T-helper 2 cell treated with Interferon-gamma antibody and Interleukin-4, amounts not matched to agents 5 μg/mL and 100 μg/mL, for 36 hours (primary cell): Measurements from ENCODE around the gene DCLK3.

Experiments
- DNase-seq: peaks from one replicate; pipeline ENCODE4 v3.0.0; 2021; ENCODE audit warnings: low spot score
- H3K27ac Mint-ChIP-seq: one replicate; pipeline ENCODE4 v1.8.0; 2021; ENCODE audit warnings: mild to moderate bottlenecking, mixed read lengths
- H3K27me3 Mint-ChIP-seq: one replicate; pipeline ENCODE4 v1.8.0; 2021; ENCODE audit warnings: low read depth, mixed read lengths
- H3K36me3 Mint-ChIP-seq: one replicate; pipeline ENCODE4 v1.8.0; 2021; ENCODE audit warnings: low read depth, mixed read lengths
- H3K4me1 Mint-ChIP-seq: one replicate; pipeline ENCODE4 v1.8.0; 2021; ENCODE audit warnings: low read depth, mixed read lengths
- H3K4me3 Mint-ChIP-seq: one replicate; pipeline ENCODE4 v1.8.0; 2022; ENCODE audit warnings: mild to moderate bottlenecking, moderate library complexity, mixed read lengths
- H3K9me3 Mint-ChIP-seq: one replicate; pipeline ENCODE4 v1.8.0; 2021; ENCODE audit warnings: mixed read lengths

Gene DCLK3

DNA sequence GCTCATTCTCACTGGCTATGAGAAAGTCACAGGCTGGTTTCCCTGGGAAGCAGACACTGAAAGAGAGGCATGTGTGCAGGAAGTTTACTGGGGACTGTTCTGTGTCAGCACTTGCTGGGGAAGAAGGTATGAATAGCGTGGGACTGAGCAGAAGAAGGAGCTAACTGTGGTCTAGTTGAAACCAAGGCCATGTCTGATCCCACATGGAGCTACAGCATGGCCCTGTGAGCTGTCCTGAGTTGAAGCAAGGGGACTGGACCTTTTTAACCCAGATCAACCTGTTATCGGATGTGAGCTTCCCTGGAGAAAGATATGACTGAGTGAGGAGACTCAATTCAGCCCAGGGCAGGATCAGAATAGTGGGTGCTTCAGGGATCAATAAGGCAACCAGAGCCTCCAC lies 53.7 kb downstream of the DCLK3 start:
- Mint-ChIP-seq H3K36me3 (no peaks in the 10 kb centered on the region), H3K9me3 (no peaks in the 10 kb centered on the region), H3K4me3 (no peak overlapping the region), H3K27me3 (no peaks in the 10 kb centered on the region), H3K4me1 (no peaks in the 10 kb centered on the region), H3K27ac (no peak overlapping the region)
- DNase-seq: no peak

DNA sequence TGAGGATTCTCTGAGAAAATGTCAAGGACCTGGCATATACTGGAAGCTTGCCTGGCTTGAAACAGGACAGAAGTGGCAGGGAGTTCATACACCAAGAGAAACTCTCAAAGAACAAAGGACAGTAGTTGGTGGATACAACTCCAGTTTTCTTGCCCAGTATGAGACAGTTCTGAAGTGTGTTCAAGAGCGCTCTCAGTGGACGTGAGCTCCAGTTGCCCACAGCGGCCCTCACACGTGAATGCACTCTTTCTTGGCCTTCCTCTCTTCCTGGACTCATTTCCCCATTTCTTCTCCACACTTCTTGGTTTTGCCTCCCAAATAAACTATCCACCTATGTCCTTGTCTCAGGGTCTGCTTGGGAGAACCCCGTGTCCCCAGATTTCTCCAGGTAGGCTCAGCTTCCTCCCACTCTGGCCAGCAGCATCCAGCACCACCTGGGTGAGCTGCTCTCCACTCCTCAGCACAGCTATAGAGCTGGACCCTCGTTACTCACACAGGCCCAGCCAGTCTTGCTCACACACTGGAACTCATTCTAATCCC lies 54.5 kb downstream of the DCLK3 start:
- no peak overlapping the region for H3K4me3 Mint-ChIP-seq
- no peak for DNase-seq
- H3K9me3 Mint-ChIP-seq: no peaks in the 10 kb centered on the region
- no peaks in the 10 kb centered on the region for H3K36me3 Mint-ChIP-seq
- H3K4me1 Mint-ChIP-seq: no peaks in the 10 kb centered on the region
- H3K27me3 Mint-ChIP-seq: no peaks in the 10 kb centered on the region
- H3K27ac Mint-ChIP-seq: no peak overlapping the region

DNA sequence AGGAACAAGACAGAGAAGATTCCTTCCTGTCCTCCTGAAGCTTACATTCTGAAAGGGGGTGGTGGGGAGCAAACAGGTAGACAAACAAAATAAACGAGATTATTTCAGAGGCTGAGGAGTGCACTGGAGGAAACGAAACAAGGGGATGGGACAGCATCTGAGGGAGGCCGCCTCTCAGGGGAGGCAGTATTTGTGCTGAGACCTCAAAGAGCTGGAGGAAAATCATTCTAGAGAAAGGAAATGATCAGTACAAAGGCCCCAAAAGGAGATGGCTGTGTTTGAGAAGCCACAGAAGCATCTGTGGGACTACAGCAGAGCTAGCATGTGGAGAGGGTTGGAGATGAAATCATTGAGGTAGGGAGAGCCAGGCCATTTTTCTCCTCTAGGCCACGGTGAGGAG lies 55.1 kb downstream of the DCLK3 start:
- Mint-ChIP-seq H3K27me3 (no peaks in the 10 kb centered on the region), H3K9me3 (no peaks in the 10 kb centered on the region), H3K27ac (no peak overlapping the region), H3K4me3 (no peak overlapping the region), H3K36me3 (no peaks in the 10 kb centered on the region), H3K4me1 (no peaks in the 10 kb centered on the region)
- no peak for DNase-seq

DNA sequence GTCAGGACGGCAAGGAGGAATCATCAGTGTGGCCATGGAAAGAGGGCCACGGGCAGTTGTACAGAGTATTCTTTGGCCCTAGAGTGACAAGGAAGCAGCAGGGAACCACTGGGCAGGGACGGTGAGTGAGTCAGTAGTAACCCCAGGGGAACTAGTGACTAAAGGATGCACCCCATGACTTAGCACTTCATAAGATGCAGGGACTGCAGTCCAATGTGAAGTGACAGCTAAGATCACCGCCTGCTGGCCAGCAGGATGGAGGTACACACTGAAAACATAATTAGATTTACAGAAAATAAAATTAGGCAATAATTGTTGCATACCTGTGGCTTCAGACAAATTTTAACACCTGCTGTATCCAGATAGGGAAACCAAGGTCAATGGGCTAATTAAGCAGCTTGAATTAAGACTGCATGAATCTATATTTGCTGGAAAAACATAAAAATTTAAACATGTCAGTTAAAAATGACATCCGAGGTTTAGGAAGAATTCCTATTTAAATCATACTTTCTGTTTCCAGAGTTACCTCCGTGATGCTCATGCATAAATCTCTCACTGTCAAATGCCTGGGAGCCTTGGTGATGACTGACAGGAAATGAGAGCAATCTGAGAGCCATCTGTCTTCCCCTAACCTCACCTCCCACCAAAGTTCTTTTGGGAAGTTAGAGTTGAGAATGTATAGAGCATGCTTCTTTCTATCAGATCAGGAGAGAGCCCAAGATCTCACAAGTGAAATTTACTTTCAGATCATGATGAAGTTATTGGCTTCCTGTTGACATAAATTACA lies 56.5 kb downstream of the DCLK3 start:
- H3K27me3 Mint-ChIP-seq: no peaks in the 10 kb centered on the region
- DNase-seq: no peak
- H3K27ac Mint-ChIP-seq: no peak overlapping the region
- H3K4me3 Mint-ChIP-seq: no peak overlapping the region
- H3K9me3 Mint-ChIP-seq: no peaks in the 10 kb centered on the region
- H3K36me3 Mint-ChIP-seq: no peaks in the 10 kb centered on the region
- no peaks in the 10 kb centered on the region for H3K4me1 Mint-ChIP-seq

DNA sequence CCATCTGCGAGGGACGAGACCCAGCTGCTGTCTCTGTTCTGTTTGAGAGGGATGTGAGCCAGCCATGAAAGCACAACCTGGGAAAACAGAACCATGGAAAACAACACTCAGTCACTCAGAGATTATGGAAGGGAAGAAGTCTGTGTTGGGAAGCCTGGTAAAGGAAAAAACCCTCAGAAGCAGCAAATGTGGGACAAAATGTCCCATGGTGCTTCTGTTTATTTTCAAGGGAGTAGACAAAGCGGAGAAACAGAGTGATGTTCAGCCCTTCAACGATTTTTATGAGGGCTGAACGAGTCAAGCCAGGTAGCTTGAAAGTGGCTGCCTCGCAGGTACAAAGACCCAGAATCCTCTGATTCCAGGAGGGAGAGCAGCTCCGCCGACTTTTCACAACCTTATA lies 59.3 kb downstream of the DCLK3 start:
- Mint-ChIP-seq H3K27ac (no peak overlapping the region), H3K36me3 (no peaks in the 10 kb centered on the region)

DNA sequence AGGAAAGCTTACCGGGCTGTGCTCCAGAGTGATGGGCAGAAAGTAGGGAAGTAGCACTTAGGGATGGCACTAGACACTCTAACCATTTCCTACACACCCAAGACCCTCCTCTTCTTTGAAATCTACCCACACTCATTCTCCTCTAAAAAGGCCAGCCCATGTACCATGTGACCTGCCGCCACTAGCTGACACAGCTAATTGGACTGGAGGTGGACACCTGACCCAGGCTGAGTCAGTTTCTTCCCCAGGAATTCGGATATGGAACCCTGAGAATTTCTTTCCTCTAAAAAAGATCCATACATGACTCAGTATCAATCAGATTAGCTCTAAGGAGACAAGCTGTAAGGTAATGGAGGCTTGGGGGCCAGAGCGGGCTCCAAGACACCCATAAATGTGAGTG lies 60.1 kb downstream of the DCLK3 start:
- no peaks in the 10 kb centered on the region for H3K36me3 Mint-ChIP-seq
- no peak for DNase-seq

More for the DNA sequence above, 59.3 kb downstream of the DCLK3 start:
- H3K9me3 Mint-ChIP-seq: no peaks in the 10 kb centered on the region
- DNase-seq: no peak
- H3K4me3 Mint-ChIP-seq: no peak overlapping the region
- H3K27me3 Mint-ChIP-seq: no peaks in the 10 kb centered on the region
- no peaks in the 10 kb centered on the region for H3K4me1 Mint-ChIP-seq

DNA sequence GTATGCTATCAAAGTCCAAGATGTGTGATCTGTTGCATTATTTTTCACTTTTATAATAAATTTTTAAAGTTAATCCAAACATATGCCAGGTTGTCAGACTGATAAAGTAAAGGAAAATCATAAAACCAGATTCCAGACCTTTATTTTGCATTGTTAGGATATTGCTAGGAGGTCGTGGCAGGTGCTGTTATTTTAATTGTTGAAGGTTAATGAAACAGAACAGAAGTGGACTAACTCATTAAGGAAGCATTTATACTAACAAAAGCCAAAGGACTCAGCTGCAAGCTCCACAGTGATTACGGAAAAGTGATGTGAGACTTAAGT lies 63.1 kb downstream of the DCLK3 start:
- Mint-ChIP-seq H3K4me3 (no peak overlapping the region), H3K36me3 (no peaks in the 10 kb centered on the region), H3K27me3 (no peaks in the 10 kb centered on the region), H3K9me3 (no peaks in the 10 kb centered on the region), H3K4me1 (no peaks in the 10 kb centered on the region), H3K27ac (no peak overlapping the region)
- no peak for DNase-seq

More for the DNA sequence above, 60.1 kb downstream of the DCLK3 start:
- H3K4me3 Mint-ChIP-seq: no peak overlapping the region
- H3K27me3 Mint-ChIP-seq: no peaks in the 10 kb centered on the region
- no peak overlapping the region for H3K27ac Mint-ChIP-seq
- no peaks in the 10 kb centered on the region for H3K4me1 Mint-ChIP-seq
- H3K9me3 Mint-ChIP-seq: no peaks in the 10 kb centered on the region

DNA sequence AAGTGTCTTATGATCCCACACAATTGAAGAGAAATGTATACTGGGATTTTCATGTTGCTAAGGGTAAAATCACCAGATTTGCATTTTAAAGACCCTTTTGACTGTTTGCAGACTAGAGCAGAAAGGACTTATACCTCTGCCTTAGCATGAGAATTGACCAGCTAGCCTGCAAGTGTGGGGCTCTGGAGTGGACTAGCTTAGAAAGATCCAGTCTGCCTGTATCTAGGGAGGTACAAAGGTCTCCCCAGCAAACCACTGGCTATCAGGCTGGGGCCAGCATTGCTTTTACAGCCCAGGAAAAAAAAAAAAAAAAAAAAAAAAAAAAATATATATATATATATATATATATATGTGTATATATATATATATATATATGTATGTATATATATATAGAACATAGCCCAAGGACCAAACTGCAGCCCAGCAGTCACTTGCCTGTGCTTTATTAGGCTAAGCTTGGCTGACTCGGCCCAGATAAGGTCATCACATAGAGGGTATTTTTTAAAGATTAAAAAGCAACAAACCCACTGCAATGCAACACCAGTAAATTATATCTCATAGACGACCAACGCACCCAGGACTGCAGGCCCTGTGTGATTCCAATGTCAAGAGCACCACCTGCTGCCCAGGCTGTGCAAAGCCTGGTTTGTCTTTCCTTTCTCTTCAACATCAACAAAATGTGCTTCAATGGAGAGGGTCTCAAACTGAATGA lies 63.7 kb downstream of the DCLK3 start:
- peak; percentile 9 for DNase-seq
- Mint-ChIP-seq H3K27me3 (no peaks in the 10 kb centered on the region), H3K4me1 (no peaks in the 10 kb centered on the region), H3K9me3 (no peaks in the 10 kb centered on the region), H3K27ac (no peak overlapping the region), H3K36me3 (no peaks in the 10 kb centered on the region), H3K4me3 (no peak overlapping the region)

DNA sequence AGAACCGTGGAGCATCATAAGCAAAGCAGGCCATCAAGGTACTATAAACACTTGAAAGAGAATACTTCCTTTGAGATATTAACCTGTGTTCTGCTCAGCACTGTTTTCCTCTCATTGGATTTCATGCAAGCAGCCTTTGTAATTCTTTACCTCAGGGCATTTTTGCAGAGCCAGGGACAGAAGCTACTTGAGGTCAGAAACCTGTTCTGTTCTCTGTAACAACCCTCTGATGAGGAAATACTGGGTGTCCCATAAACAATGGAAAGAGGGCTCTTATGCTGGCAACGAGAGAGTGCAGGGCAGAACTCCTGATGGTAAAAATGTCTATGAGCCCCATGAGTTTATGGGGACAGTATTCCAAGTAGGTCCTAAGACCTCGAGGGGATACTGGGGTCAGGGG lies 66.0 kb downstream of the DCLK3 start:
- Mint-ChIP-seq H3K4me1 (no peaks in the 10 kb centered on the region), H3K27ac (no peak overlapping the region), H3K9me3 (no peaks in the 10 kb centered on the region), H3K27me3 (no peaks in the 10 kb centered on the region), H3K36me3 (no peaks in the 10 kb centered on the region), H3K4me3 (no peak overlapping the region)
- DNase-seq: no peak

DNA sequence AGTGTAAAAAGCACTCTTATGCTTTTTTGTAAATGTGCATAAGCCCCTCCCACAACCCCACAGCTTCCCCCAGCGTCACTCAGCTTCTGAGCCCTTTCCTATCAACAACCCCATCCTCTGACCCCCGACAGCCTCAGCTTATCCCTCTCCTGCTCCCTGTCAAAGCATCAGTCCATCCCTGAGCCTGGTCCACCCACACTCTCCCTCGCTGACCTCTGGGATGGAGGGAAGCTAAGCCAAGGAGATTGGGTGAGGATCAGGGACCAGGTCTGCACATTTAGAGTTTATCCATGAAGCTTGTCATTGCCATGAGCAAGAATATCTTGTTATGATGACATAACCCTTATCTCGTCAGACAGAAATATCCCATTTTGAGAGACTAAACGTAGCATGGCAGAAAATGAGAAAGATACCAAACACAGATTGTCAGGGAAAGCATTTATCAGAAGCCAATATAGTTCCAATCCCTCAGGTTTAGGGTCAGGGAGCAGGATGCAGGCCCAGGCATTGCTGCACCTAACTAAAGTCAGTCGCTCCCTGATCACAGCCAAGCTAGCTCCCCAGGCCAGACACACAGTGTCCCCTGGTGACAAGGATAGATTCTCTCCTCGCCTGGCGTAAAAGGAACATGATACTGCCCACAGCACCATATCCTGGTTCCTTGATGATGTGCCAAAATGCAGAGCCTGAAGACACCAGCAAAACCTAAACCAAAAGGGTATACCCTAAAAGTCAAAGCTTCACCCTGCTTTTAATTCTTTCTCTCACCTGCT lies 66.9 kb downstream of the DCLK3 start:
- Mint-ChIP-seq H3K27ac (no peak overlapping the region), H3K4me3 (no peak overlapping the region), H3K27me3 (no peaks in the 10 kb centered on the region), H3K36me3 (no peaks in the 10 kb centered on the region), H3K4me1 (no peaks in the 10 kb centered on the region), H3K9me3 (no peaks in the 10 kb centered on the region)
- DNase-seq: no peak

DNA sequence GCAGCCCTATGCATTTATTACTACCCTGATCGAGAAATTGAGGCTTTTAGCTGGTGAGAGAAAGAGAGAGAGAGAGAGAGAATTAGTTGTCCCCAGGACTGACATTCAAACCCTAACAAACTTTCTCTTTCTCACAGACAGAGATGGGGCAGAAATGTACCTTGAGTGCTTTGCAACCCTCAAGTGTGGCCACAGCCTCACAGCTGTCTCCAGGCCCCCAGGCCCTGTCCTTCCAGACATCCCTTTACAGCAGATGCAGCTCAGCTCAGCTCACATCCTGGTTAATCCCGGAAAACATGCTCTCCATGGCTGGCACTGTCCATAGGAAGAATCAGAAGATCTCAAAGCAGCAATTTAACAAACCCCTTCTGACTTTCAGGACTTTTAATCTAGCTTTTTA lies 67.6 kb downstream of the DCLK3 start:
- Mint-ChIP-seq H3K9me3 (no peaks in the 10 kb centered on the region), H3K4me3 (no peak overlapping the region), H3K36me3 (no peaks in the 10 kb centered on the region), H3K4me1 (no peaks in the 10 kb centered on the region), H3K27ac (no peak overlapping the region), H3K27me3 (no peaks in the 10 kb centered on the region)
- no peak for DNase-seq

DNA sequence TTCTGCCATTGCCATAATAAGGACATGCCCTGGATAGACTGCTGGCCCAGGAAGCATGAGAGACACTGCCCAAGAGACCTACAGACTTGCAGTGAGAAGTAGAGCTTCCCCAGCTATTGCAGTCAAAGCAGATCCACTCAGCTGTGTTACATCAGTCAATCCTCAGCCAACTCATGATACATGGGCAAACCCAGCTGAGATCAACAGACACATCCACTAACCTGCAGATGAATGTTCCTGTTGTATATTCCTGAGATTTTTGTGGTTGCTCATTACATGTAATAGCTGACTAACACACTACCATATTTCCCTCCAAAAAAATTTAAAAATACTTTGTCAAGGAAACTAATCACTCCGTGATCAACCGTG lies 68.6 kb downstream of the DCLK3 start:
- no peak overlapping the region for H3K27ac Mint-ChIP-seq
- no peaks in the 10 kb centered on the region for H3K27me3 Mint-ChIP-seq
- H3K4me3 Mint-ChIP-seq: no peak overlapping the region
- no peaks in the 10 kb centered on the region for H3K36me3 Mint-ChIP-seq
- no peak for DNase-seq
- H3K4me1 Mint-ChIP-seq: no peaks in the 10 kb centered on the region
- no peaks in the 10 kb centered on the region for H3K9me3 Mint-ChIP-seq

DNA sequence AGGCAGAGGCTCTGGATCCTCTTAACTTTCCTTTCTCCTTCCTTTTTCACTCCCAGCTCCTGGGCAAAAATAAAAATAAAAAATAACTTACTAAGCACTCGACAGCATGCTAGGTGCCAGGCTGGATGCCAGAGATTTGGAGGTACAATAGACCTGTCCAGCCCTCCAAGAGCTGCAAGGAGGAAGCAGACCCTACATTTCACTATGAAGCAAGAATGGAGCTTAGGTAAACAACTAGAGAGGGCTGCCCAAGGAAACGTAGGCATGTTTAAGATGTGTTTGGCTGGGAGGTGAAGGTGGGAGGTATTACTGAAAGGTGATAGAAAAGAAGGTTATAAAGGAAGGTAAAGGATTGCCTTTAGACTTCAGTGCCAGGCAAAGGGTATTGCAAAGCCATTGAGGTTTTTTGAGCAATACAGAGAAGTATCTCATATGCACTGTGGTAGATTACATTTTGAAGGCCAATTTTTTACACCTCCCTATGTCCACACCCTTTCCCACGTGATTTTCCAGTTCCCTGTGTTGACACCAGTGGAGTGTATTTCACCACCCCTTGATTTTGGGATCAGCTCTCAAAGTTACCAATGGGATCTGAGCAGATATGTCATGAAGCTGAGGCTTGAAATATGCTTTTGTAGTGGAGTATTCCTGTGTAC lies 69.1 kb downstream of the DCLK3 start:
- Mint-ChIP-seq H3K27ac (no peak overlapping the region), H3K36me3 (no peaks in the 10 kb centered on the region), H3K4me1 (no peaks in the 10 kb centered on the region), H3K9me3 (no peaks in the 10 kb centered on the region), H3K4me3 (no peak overlapping the region), H3K27me3 (no peaks in the 10 kb centered on the region)
- no peak for DNase-seq

DNA sequence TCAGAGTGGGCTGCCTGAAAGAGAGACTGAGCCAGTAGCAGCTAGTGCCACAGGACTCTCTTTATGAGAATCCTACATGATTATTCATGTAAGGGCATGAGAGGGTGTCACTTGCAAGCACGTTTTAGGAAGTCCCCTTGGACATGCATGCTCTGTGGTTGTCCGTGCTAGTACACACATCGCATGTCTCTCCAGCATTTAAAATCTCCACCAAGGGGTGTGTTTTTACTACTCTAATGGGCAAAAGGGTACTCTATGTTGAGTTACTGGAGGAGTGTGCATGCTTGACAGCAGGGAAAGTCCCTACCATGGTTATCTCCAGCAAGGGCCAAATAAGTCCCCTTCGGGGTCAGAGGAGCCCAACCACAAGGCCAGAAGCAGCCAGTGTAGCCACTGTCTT lies 70.7 kb downstream of the DCLK3 start:
- no peaks in the 10 kb centered on the region for H3K27me3 Mint-ChIP-seq
- H3K4me1 Mint-ChIP-seq: no peaks in the 10 kb centered on the region
- no peaks in the 10 kb centered on the region for H3K9me3 Mint-ChIP-seq
- H3K27ac Mint-ChIP-seq: no peak overlapping the region
- DNase-seq: no peak
- no peak overlapping the region for H3K4me3 Mint-ChIP-seq
- H3K36me3 Mint-ChIP-seq: no peaks in the 10 kb centered on the region
